Right lobe of liver (tissue), 4 donors: ENCODE data around the gene TYSND1.

Experiments
- CTCF ChIP-seq, 4 donors: fragments of 200-600 bp in 3 of 4; fragments of 450-650 bp in 1 of 4; IDR thresholded peaks; one replicate each; pipeline versions ENCODE4 v1.5.1 to v1.8.0; 2016 to 2022; ENCODE audit warnings: antibody characterized with exemption in 4 of 4, mild to moderate bottlenecking in 2 of 4
- POLR2A ChIP-seq: fragments of 450-650 bp; IDR thresholded peaks from one replicate; pipeline ENCODE4 v1.6.1; 2017; ENCODE audit warnings: antibody characterized with exemption, mild to moderate bottlenecking
- donor health status: DM: no; HTN: no; CAD: no.
- donor health status: DM: no; HTN: no; CAD: no.
- donor health status: DM: no; HTN: yes; CAD: no.

DNA sequence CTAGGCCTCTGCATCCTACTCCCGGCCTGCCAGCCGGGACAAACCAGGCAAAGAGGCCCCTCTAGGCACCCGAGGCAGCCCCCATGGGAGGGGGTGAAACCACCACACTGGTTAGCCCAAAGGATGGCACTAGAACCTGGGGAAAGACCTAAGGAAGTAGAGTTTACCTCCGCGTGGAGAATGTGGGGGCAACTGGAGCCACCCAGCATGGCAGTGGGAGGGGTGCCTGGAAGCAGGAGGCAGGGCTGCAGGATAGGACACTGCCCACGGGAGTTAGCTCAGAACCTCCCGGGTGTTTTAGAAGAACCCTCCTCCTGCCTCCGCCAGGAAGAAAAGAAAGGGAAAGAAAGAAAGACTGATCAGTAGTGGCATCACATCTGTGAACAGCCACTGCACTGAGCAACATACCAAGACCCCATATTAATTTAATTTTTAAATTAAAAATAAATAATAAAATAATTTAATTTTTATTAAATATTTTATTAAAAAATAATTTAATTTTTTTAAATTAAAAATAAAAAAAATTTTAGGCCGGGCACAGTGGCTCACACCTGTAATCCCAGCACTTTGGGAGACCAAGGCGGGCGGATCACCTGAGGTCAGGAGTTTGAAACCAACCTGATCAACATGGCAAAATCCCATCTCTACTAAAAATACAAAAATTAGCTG is 25.1 kb downstream of the TYSND1 start:
- no peak for TF ChIP-seq POLR2A
- no peak for TF ChIP-seq CTCF (IDR thresholded peaks at IDR 0.05)
